NCI-H1105 treated with DMSO at 0.1 percent for 48 hours (cell line): ENCODE data around the gene KIF1A.

Source experiments
- DNase-seq: peaks from one replicate; lab custom pipeline; 2025; lab: John Stamatoyannopoulos, UW

Gene KIF1A

DNA sequence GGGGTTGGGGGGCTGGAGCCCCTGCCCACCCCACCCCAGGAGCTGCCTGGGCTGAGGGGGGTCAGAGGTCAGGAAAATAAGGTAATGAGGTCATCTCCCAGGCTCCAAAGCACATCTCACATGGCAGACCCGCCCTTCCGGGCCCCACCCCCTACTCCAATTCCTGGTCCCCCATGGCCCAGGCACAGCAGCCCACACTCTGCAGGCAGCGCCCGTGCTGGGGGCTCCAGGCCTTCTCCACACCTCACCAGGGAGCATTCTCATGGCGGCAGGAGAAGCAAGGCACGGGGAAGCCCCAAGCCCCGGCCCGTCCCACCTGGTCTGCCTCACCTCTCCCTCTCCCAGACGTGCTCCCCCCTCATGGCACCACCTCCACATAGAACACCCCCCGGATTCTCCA lies 84.5 kb downstream of the KIF1A start:
- DNase-seq = no peak

DNA sequence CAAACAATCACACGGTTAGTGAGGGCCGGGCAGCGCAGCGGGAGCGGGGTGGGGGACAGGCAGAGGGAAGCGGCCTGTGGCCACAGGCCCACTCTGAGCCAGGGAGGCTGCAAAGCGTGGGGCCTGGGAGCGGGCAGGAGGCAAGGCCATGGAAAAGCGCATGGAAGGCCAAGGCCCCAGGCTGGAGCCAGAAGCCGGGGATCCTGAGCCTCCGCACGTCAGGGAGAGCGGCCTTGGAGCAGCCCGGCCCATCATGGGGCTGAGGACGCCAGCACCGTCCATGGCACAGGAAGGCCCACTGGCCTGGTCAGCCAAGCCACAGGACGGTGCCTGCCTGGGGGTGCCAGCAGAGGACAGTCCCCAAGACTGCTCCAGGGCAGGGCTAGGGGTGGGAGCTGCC lies 85.3 kb downstream of the KIF1A start:
- DNase-seq = no peak

- no peak for DNase-seq
These were observed 86.1 kb downstream of the KIF1A start for GRCh38 chr2:240733803-240734495.

- no peak for DNase-seq
These were observed 87.0 kb downstream of the KIF1A start for GRCh38 chr2:240732911-240733622.

DNA sequence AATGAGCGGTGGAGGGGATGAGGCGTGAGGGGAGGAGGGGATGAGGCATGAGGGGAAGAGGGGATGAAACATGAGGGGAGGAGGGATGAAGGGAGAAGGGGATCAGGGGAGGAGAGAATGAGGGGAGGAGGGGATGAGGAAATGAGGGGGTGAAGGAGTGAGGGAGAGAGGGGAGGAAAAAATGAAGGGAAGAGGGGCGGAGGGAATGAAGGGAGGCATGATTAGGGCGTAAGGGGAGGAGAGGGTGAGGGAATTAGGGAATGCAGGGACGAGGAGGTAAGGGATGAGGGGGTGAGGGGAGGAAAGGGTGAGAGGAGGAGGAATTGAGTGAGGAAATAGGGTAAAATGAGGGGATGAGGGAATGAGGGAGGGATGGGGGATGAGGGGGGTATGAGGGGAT lies 87.8 kb downstream of the KIF1A start:
- no peak for DNase-seq

GRCh38 chr2:240731178-240731545 lies 88.9 kb downstream of the KIF1A start:
- DNase-seq = no peak

DNA sequence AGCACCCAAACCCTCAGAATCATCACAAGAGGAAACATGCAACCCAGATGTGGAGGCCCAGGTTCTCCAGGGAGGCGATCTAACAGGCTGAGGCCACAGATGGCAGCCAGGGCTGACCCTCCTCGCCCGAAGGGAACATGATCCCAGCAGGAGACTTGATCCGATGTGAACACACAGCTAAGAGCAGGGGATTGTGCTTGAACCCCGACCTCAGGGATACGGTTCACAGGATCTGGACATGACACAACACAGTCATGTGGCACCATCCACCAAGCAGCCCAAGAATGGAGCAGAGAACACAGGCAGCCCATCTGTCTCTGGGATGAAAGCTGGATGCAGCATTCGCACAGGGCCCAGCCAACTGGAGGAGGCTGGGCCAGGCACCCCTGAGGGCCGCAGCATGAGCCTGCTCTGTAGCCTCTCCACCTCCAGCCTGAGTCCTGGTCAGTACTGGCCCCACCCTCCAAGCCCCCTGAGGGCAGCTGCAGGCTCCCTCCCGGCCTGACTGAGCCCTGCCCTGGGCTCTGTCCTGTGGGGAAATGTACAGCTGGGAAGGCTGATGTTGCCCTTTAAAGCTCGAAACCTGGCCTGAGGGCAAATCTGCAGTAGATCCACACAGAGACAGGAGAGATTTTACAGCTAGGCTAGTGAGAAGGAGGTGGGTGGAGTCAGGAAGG lies 89.4 kb downstream of the KIF1A start:
- DNase-seq = no peak

- no peak for DNase-seq
These were observed 91.2 kb downstream of the KIF1A start for GRCh38 chr2:240728827-240729226.

DNA sequence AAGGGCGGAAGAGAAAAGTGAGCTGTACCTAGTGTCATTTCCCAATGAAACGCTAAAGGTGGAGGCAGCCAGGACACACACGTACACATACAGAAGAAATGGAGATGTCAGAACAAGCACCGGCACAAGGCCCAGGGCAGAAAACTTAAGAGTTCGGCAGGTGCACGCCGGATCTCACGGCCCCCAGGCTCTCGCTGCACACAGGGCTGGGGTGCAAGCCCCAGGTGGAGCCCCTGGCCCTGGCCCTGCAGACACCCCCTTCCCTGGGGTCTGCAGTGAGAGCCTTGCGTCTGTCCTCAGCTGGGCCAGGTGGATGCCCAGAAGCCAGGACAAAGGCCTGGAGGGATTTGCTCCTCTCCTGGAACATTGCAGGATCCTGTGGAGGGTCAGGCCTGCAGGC lies 91.7 kb downstream of the KIF1A start:
- DNase-seq = no peak

- DNase-seq = no peak
These were observed 92.1 kb downstream of the KIF1A start for GRCh38 chr2:240727913-240728312.

DNA sequence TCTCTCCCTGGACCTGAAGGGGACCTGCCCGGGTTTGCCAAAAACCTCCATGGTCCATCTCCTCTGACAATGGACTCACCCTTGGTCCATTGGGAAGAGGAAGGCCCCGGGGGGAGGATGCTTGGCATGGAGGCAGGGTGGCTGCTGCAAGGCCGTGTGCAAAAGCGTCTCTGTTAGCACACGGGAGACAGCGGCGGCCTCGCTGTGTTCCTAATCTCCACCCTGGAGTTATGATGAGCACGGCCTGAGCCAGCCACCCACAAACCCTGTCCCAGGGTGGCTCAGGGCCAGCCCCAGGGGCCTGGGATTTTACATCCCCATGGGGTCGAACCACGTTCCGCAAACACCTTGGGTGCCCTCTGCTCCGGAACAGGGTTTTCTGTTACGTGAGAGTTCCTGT lies 92.6 kb downstream of the KIF1A start:
- DNase-seq = no peak

- DNase-seq = no peak
These were observed 93.1 kb downstream of the KIF1A start for GRCh38 chr2:240726876-240727275.

GRCh38 chr2:240725671-240726070 lies 94.3 kb downstream of the KIF1A start:
- DNase-seq = no peak

DNA sequence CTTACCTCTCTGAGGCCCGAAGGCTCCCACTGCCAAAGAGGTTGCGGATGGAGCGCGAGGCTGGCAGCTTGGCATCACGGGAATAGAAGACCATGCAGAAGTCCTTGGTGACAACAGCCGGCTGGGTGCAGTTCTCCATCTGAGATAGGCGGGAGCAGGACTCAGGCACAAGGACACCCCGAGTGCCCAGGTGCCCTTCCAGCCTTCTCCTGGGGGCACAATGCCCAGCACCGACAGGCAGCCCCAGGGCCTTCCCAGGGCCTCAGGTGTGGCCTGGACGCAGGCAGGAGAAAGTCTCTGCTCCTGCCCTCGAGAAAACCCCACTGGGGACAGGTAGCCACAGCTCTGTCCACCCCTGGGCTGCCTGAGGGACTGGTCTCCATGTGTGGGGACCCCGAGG lies 94.8 kb downstream of the KIF1A start:
- no peak for DNase-seq

GRCh38 chr2:240724431-240724830 lies 95.6 kb downstream of the KIF1A start:
- DNase-seq = no peak

DNA sequence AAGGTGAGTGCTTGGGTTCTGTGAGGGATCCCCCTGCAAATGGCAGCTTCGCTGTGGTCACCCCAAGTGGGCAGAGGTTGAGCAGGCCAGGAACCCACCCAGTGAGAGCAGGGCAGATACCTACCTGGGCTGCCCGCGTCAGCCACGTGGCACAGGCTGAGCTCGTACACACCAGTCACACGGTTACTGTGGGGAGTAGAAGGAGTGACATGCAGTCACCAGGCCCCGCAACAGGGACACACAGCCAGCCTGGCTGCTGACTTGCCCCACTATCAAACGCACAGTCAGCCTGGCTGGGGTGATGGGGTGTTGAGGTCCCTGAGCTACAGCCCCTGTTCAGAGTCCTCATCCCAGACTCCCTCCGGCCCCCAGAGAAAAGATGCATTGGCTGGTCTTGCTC lies 96.2 kb downstream of the KIF1A start:
- no peak for DNase-seq

DNA sequence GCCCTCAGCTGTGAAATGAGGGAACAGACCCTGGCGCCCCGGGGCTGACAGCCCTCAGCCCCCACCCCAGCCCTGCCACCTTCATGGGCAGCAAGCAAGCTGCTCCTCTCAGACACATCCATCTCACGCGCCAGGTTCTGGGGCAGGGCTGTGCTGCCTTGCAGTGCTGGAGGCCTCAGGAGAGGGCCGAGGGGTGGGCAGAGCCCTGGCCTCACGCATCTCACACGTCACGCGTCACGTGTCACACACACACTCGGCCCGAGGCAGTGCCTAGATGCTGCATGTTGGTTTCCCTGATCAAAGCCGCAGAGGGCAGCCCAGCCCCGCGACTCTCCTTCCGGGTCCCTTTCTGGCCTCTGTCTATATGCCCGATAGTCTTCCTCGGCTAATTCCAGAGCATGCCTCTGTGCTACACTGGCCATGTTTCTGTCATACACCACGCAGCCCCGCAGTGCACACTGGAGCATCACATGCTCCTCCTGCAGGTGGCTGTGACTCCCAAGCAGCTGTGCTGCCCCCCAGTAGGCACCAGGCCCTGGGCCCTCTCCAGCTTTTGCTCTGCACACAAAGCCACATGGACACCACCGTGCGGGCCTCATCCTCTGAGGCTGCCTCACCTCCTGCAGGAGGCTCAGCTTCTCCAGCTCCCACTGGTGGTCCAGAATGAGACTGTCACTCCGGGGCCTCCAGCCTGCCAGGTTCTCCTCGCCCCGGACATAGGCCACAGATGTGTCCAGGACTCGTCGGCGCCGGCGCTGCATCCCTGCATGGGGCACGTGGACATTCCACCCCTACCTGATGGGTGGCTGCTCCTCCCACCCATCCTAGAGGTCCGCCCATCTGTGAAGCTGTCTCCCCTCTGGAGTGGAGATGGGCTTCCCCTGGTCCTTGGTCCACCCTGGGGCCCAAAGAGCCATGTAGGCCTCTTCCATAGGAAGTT lies 97.0 kb downstream of the KIF1A start:
- no peak for DNase-seq

DNA sequence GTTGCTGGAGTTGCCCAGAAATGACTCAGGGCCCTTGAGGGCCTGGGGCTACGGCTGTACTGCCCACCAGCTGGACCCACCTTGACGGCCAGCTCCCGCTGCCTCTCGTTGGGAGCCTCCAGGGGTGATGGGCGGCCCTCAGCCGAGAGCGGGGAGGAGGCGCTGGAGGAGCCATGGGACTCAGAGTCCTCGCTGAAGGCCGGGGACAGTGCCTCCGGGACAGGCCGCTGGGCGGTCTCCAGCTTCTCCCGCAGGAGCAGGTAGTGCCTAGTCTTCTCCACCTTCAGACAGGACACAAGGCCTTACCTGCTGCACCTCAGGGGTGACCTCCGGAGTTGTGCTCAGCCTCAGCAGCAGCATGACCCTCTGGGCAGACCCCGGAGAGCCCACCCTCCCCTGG lies 97.6 kb downstream of the KIF1A start:
- no peak for DNase-seq

DNA sequence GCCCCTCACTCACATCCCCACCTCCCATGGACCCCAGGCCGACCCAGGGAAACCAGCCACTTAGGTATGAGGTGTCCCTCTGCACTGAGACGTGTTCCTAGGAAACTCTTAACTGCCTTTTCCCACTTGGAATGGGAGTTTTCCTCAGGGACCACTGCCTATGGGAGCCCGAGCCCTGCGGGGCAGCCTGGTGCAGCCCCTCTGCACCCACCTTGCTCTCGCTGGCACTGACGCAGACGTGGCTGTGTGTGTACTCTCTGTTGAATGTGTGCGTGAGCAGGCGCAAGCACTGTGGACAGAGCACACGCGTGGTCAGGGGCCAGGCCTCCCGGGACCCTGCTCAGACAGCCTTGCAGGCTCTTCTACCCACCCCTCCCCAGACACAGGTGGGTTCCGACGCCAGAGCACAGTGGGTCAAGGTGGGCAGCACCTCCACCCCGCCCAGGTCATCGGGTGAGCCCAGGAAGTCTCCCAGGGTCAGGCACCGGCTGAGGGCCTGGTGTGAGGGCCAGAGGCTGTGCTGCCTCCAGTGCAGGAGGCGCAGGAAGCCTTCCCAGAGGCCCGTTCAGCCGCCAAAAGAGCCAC lies 98.3 kb downstream of the KIF1A start:
- DNase-seq = no peak

- no peak for DNase-seq
These were observed 99.1 kb downstream of the KIF1A start for GRCh38 chr2:240720686-240721595.
